Sigmoid colon (tissue), 4 donors: ENCODE data around the gene STK39.
"Not testable (repeated sequence)": the region's sequence is repeated elsewhere in the genome, so short reads cannot be mapped to it uniquely, and the experiment has no call there.

Experiments used
- EP300 ChIP-seq, 4 donors: sonication (generic); formaldehyde crosslinking; IDR thresholded peaks; one replicate each; pipeline ENCODE4 v1.6.1; 2017; ENCODE audit warnings: antibody characterized with exemption in 4 of 4
- POLR2A ChIP-seq, 2 donors: fragments of 450-650 bp; IDR thresholded peaks; one replicate each; pipeline ENCODE4 v1.6.1; 2016; ENCODE audit warnings: antibody characterized with exemption in 2 of 2, mild to moderate bottlenecking in 2 of 2, moderate library complexity in 2 of 2
- POLR2AphosphoS5 ChIP-seq, 4 donors: sonication (generic); formaldehyde crosslinking; IDR thresholded peaks; one replicate each; pipeline ENCODE4 v1.6.1; 2017; ENCODE audit warnings: antibody characterized with exemption in 4 of 4
- TF ChIP-seq, protein P1 (sequence below), 4 experiments: fragments of 450-650 bp in 3 of 4; fragments of 200-600 bp in 1 of 4; IDR thresholded peaks; one replicate each; pipeline ENCODE4 v1.5.1; 2016 to 2019; ENCODE audit warnings: antibody characterized with exemption in 4 of 4, mild to moderate bottlenecking in 3 of 4, moderate library complexity in 2 of 4

DNA sequence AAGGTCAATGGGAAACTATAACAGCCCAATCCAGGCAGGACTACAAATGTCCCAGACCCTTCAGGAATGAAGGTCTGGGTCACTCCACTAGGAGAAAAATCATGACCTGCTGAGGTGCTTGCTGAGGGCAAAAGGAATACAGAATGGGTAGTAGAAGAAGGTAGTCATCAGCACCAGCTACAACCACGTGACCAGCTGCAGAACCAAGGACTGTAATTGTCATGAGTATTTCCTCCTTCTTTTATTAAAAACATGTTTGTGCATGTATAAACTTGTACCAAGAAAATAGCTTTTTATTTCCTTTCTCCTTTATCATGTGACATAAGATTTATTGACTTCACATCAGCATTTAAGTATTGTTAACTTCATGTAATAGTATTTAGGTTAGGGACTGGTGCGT lies 15.5 kb upstream of the STK39 start:
- TF ChIP-seq, protein P1, sequence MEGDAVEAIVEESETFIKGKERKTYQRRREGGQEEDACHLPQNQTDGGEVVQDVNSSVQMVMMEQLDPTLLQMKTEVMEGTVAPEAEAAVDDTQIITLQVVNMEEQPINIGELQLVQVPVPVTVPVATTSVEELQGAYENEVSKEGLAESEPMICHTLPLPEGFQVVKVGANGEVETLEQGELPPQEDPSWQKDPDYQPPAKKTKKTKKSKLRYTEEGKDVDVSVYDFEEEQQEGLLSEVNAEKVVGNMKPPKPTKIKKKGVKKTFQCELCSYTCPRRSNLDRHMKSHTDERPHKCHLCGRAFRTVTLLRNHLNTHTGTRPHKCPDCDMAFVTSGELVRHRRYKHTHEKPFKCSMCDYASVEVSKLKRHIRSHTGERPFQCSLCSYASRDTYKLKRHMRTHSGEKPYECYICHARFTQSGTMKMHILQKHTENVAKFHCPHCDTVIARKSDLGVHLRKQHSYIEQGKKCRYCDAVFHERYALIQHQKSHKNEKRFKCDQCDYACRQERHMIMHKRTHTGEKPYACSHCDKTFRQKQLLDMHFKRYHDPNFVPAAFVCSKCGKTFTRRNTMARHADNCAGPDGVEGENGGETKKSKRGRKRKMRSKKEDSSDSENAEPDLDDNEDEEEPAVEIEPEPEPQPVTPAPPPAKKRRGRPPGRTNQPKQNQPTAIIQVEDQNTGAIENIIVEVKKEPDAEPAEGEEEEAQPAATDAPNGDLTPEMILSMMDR (IDR thresholded peaks at IDR 0.05), result not testable (repeated sequence)
- not testable (repeated sequence) for TF ChIP-seq POLR2A, POLR2AphosphoS5, EP300 (IDR thresholded peaks at IDR 0.05)
